ENCODE results near the gene ZBTB16. TPM values are rescaled to one million over a fixed set of nuclear protein-coding genes. Genes with fewer than 3 reads are reported as not detected.
A peak's percentile ranks its signal among the peaks of the same experiment; 100 is the strongest.

The ZBTB16 gene
- polyA plus RNA-seq, 1 experiment: not detected

DNA sequence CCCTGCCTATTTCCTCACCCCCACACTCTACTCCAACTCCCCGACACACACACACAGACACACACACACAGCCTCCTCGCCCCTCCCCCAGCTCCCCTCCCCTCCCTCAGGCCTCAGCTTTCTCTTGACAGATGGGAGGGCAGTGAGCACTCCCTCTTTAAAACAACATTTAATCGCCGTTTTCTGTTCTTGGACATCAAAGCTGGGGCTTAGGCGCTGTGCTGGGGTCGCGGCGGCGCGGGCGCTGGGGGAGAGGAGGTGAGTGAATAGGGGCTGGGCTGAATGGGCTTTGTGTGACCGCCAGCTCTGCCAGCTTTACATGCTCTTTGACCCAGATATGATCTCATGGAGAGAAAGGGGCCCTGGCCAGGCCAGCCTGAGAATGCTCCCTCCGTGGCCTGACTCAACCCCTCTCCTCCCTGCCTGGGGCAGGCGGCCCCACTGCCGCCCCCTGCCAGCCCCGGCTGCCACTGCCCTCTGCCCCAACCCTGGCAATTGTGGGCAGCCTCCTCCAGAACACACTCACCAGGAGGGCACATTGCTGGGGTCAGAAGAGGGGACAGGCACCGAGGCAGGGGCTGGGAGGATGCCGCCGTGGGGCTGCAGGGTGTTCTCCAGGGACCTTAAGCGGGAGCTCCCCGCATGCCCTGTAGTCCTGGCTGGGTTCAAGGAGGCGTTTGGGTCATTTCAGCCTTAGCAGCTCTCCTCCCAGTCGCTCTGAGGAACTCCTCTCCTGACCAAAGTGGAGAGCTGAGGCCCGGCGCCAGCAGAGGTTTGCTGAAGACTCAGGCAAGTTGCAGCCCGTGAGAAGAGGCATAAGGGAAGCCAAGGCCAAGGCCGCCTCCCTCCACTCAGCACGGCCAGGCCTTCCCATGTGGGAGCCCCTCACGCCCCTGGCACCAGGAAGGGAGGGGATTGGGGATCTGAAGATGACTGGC lies 198.4 kb downstream of the ZBTB16 start:
- TF ChIP-seq, protein P1, sequence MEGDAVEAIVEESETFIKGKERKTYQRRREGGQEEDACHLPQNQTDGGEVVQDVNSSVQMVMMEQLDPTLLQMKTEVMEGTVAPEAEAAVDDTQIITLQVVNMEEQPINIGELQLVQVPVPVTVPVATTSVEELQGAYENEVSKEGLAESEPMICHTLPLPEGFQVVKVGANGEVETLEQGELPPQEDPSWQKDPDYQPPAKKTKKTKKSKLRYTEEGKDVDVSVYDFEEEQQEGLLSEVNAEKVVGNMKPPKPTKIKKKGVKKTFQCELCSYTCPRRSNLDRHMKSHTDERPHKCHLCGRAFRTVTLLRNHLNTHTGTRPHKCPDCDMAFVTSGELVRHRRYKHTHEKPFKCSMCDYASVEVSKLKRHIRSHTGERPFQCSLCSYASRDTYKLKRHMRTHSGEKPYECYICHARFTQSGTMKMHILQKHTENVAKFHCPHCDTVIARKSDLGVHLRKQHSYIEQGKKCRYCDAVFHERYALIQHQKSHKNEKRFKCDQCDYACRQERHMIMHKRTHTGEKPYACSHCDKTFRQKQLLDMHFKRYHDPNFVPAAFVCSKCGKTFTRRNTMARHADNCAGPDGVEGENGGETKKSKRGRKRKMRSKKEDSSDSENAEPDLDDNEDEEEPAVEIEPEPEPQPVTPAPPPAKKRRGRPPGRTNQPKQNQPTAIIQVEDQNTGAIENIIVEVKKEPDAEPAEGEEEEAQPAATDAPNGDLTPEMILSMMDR (IDR thresholded peaks at IDR 0.05; ENCODE audit: insufficient read depth, low read depth, low read length): peak; percentile 3; the same call in 1 of the 2 replicates
- Histone ChIP-seq H3K4me3 (ENCODE audit: low read depth, low read length) (no peak overlapping the region), H3K27me3 (ENCODE audit: control insufficient read depth, insufficient read depth, low read length) (peaks cover 9% of the 10 kb centered on the region), H3K36me3 (ENCODE audit: control insufficient read depth, insufficient read depth, low read length) (no peaks in the 10 kb centered on the region)
- ChIA-PET CTCF (interaction anchor here (0.8 to 11.5 kb wide), 7 partner anchors 8 to 362 kb away, joined by 3 to 213 read pairs (median 56); no protein-coding TSS in a partner anchor), POLR2A (no interaction called here)
- no peak for DNase-seq (ENCODE audit: low read depth)

DNA sequence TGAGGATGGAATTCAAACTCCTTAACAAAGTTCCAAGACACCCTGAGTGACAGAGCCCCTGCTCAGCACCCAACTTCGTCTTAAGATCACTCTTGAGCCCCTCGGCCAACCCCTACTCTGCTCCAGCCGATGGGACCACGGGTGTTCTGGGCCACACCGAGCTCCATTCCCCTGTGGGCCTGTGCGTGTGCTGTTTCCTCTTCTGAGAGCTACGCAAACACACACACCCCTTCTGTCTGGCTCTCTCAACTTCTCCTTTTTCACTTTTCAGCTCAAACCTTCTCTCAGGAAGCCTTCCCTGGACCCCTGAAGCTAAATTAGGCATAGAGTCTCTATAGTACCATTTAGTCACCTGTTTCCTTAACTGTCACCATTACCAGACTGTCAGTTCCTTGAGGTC lies 199.2 kb downstream of the ZBTB16 start:
- no peaks in the 10 kb centered on the region for H3K36me3 ChIP-seq (ENCODE audit: control insufficient read depth, insufficient read depth, low read length)
- peaks cover 9% of the 10 kb centered on the region for H3K27me3 ChIP-seq (ENCODE audit: control insufficient read depth, insufficient read depth, low read length)
- POLR2A ChIA-PET: no interaction called here
- CTCF ChIA-PET: interaction anchor here (0.8 to 11.5 kb wide), 8 partner anchors 9 to 363 kb away, joined by 3 to 213 read pairs (median 45); no protein-coding TSS in a partner anchor
- TF ChIP-seq, protein P1 (IDR thresholded peaks at IDR 0.05; ENCODE audit: insufficient read depth, low read depth, low read length): no peak
- H3K4me3 ChIP-seq (ENCODE audit: low read depth, low read length): no peak overlapping the region
- DNase-seq (ENCODE audit: low read depth): no peak

DNA sequence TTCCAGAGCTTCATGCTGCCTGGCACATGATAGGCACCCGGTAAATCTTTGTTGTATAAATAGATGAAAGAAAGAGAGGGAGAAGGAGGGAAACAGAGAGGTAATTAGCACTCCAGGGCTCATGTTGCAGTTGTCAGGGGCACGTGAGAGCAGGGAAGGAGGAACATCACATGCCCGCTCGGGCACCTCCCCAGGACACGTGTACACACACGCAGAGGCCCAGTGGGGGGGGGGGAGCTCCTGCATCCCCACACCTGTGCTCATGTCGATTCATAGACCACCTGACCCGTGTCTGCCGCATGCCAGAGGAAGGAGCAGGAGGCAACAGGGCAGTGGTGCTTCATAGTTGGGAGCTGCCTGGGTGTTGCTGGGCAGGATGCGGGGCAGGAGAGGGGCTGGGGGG lies 199.6 kb downstream of the ZBTB16 start:
- ChIA-PET POLR2A (no interaction called here), CTCF (interaction anchor here (0.8 to 11.5 kb wide), 10 partner anchors 9 to 363 kb away, joined by 3 to 218 read pairs (median 45); no protein-coding TSS in a partner anchor)
- Histone ChIP-seq H3K4me3 (ENCODE audit: low read depth, low read length) (no peak overlapping the region), H3K27me3 (ENCODE audit: control insufficient read depth, insufficient read depth, low read length) (peaks cover 9% of the 10 kb centered on the region), H3K36me3 (ENCODE audit: control insufficient read depth, insufficient read depth, low read length) (no peaks in the 10 kb centered on the region)
- TF ChIP-seq, protein P1 (IDR thresholded peaks at IDR 0.05; ENCODE audit: insufficient read depth, low read depth, low read length): no peak
- DNase-seq (ENCODE audit: low read depth): no peak

DNA sequence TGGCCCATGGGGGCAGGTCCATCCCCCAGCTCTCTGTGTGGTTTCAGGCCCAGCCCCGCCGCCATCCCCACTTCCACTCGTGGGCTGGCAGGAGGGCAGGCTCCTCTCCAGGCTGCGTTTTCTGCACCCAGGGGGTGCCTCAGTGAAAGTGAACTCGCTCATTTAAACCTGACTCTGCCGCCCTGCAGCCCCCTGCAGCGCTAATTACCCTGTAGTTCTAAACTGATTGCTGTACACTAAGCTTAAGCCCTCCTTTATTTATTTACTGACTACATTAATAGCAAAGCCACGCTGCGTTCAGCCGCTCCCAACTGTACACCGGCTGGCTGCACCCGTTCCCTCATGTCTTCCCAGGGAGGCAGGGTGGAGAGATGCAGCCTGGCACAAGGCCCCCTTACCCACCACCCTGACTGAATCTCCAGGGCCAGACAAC lies 200.1 kb downstream of the ZBTB16 start:
- POLR2A ChIA-PET: no interaction called here
- DNase-seq (ENCODE audit: low read depth): no peak
- Histone ChIP-seq H3K27me3 (ENCODE audit: control insufficient read depth, insufficient read depth, low read length) (peaks cover 12% of the 10 kb centered on the region), H3K4me3 (ENCODE audit: low read depth, low read length) (no peak overlapping the region), H3K36me3 (ENCODE audit: control insufficient read depth, insufficient read depth, low read length) (no peaks in the 10 kb centered on the region)
- CTCF ChIA-PET: interaction anchor here (0.9 to 11.5 kb wide), 13 partner anchors 10 to 378 kb away, joined by 3 to 218 read pairs (median 33); no protein-coding TSS in a partner anchor
- TF ChIP-seq, protein P1 (IDR thresholded peaks at IDR 0.05; ENCODE audit: insufficient read depth, low read depth, low read length): no peak

DNA sequence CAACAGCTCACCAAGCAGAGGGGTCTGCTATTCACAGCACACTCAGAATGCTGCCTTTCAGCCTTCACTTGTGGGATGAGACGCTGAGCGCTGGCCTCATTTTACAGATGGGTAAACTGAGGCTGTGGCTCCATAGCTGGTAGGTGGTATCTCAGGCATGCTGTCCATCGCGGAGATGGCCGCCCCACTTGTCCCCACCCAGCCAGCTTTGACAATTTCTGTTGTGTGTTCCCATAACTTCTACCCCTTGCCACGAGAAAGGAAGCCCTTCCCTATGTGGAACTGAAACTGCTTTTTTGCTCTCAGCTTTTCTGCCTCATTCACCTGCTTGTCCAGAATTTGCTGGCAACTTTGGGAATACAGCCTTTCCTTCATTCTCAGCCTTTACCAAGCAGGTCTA lies 200.6 kb downstream of the ZBTB16 start:
- H3K36me3 ChIP-seq (ENCODE audit: control insufficient read depth, insufficient read depth, low read length): no peaks in the 10 kb centered on the region
- H3K4me3 ChIP-seq (ENCODE audit: low read depth, low read length): no peak overlapping the region
- peaks cover 12% of the 10 kb centered on the region for H3K27me3 ChIP-seq (ENCODE audit: control insufficient read depth, insufficient read depth, low read length)
- ChIA-PET POLR2A (no interaction called here), CTCF (interaction anchor here (0.6 to 11.5 kb wide), 36 partner anchors 9 to 458 kb away, joined by 3 to 218 read pairs (median 7); partner anchors contain the start of gene HTR3A)
- DNase-seq (ENCODE audit: low read depth): no peak
- TF ChIP-seq, protein P1 (IDR thresholded peaks at IDR 0.05; ENCODE audit: insufficient read depth, low read depth, low read length): no peak
